MM.1S (cell line): ENCODE results near the gene PCDH19.

Experiments
- CTCF ChIP-seq: fragments of 300-600 bp; sonication (generic); IDR thresholded peaks from 2 replicates; pipeline ENCODE4 v1.5.1; 2016; ENCODE audit warnings: antibody characterized with exemption, low read length, mixed read lengths
- EZH2 ChIP-seq: fragments of 300-600 bp; sonication (generic); optimal IDR thresholded peaks from 2 replicates; pipeline ENCODE3; 2017; ENCODE audit warnings: low read depth, mild to moderate bottlenecking, antibody characterized with exemption, low read length, mixed read lengths

GRCh38 chrX:100440006-100440405 lies 29.9 kb upstream of the PCDH19 start:
- TF ChIP-seq EZH2 (no peak), CTCF (no peak)
